ENCODE results near the gene SYTL3. TPM values are rescaled to one million over a fixed set of nuclear protein-coding genes. Genes with fewer than 3 reads are reported as not detected.

Gene SYTL3
- total and polyA plus RNA-seq, 4 donors = 2.0 to 4.6 (median 3.2) TPM

DNA sequence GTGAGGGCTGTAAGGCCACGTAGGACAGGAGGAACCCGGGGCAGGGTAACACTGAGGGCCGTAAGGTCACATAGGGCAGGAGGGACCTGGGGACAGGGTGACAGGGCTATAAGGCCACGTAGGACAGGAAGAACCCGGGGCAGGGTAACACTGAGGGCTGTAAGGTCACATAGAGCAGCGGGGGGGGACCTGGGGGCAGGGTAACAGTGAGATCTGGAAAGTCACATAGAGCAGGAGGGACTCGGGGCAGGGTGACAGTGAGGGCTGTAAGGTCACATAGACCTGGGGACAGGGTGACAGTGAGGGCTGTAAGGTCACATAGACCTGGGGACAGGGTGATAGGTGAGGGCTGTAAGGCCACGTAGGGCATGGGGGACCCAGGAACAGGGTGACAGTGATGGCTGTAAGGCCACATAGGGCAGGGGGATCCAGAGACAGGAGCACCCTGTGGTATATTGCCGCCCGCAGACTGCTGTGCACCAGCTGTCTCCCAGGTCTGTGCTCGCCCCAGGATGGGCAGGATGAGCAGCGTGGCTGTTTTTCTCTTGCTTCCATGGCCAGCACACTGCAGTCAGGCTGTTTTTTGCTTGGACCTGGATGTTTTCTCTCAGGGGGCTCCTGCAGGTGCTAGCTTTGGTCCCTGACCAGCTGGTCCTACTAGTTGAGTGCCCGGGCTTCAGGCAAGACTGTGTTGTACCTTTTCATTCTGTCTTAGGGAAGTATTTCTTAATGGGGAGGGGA, 55.7 kb downstream of the SYTL3 start:
- no peaks in the 10 kb centered on the region for H3K27me3 ChIP-seq (ENCODE audit: control insufficient read depth, insufficient read depth, low read length)
- no peak overlapping the region for H3K27ac ChIP-seq (ENCODE audit: low read depth, low read length)
- peaks cover 34% of the 10 kb centered on the region for H3K4me1 ChIP-seq (ENCODE audit: control insufficient read depth, insufficient read depth, low read length)
- H3K36me3 ChIP-seq (ENCODE audit: control insufficient read depth, insufficient read depth, low read length) = no peaks in the 10 kb centered on the region
- no peak overlapping the region for H3K4me3 ChIP-seq (ENCODE audit: low read depth, low read length)
- WGBS (ENCODE audit: insufficient coverage) = 86% methylated on average over 12 of the region's 13 CpGs
- H3K9me3 ChIP-seq (ENCODE audit: control insufficient read depth, insufficient read depth, low read length) = no peaks in the 10 kb centered on the region
- DNase-seq (ENCODE audit: low read depth in 4 of 6, low spot score in 6 of 6) = no peak

DNA sequence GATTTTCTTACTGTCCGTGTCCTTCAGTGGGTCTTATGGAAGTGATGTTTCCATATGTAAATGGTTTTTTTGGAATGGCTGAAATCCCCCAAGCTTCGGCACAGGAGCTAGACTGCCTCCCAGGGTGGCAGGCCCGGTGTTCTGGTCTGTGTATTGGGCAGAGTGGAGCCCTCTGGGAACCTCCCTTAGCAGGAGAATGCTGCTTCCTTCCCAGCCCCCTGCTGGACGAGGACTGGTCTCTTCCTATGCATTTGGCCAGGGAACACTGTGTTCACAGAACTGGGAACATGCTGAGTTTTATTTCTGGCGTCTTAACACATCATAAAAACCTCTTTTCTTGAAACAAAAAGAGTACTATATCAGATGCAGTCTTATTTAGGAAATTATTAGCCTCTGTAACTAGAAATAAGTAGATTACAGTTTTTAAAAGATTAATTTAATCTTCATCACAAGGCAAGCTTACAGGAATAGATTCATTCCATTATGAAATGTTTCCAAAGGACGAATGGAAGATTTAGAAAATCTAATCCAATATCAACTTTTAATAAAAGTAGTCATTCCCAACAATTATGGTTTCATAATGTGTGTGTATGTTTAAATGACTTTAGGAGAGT, 56.6 kb downstream of the SYTL3 start:
- H3K36me3 ChIP-seq (ENCODE audit: control insufficient read depth, insufficient read depth, low read length) = no peaks in the 10 kb centered on the region
- peak overlapping the region; percentile 57 for H3K27ac ChIP-seq (ENCODE audit: low read depth, low read length)
- H3K4me1 ChIP-seq (ENCODE audit: control insufficient read depth, insufficient read depth, low read length) = peaks cover 34% of the 10 kb centered on the region
- 50% methylated on average over 2 of the region's 6 CpGs for WGBS (ENCODE audit: insufficient coverage)
- H3K27me3 ChIP-seq (ENCODE audit: control insufficient read depth, insufficient read depth, low read length) = no peaks in the 10 kb centered on the region
- no peak overlapping the region for H3K4me3 ChIP-seq (ENCODE audit: low read depth, low read length)
- no peaks in the 10 kb centered on the region for H3K9me3 ChIP-seq (ENCODE audit: control insufficient read depth, insufficient read depth, low read length)
- DNase-seq (ENCODE audit: low read depth in 4 of 6, low spot score in 6 of 6) = peak in 2 of 6 donors; percentile 37 to 76

DNA sequence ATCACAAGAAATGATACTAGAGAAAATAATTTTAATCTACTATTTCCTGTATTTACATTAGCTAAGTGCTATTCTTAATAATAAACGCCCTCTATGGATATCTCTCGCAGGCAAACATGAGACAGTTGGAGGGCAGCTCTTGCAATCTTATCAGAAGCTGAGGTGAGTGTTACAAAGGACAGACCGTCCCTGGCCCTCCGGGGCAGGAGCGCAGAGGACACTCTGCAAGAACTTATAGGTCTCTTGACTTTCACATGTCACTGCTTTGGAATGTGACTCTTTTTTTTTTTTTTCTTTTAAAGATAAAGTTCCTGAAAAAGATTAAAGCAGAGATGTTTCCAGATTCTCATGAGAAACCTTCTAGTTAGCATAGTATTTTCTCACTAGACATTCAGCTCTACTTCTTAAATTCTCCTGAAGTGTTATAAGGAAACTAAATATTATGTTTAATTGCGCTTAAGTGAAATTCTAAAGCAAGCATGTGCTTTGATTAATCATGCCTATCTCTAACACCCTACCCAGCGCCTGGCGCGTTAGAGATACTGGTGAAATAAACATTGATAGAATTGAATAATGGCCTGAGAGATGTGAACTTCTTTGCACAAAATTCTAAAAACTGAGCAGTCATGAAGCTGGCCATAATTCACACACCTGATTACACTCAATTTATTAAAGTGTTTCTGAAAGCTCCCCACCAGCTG, 57.4 kb downstream of the SYTL3 start:
- Histone ChIP-seq H3K27me3 (ENCODE audit: control insufficient read depth, insufficient read depth, low read length) (no peaks in the 10 kb centered on the region), H3K36me3 (ENCODE audit: control insufficient read depth, insufficient read depth, low read length) (no peaks in the 10 kb centered on the region), H3K27ac (ENCODE audit: low read depth, low read length) (no peak overlapping the region), H3K4me3 (ENCODE audit: low read depth, low read length) (no peak overlapping the region), H3K9me3 (ENCODE audit: control insufficient read depth, insufficient read depth, low read length) (no peaks in the 10 kb centered on the region), H3K4me1 (ENCODE audit: control insufficient read depth, insufficient read depth, low read length) (peaks cover 34% of the 10 kb centered on the region)
- 60% methylated on average over 1 of the region's 9 CpGs for WGBS (ENCODE audit: insufficient coverage)
- DNase-seq (ENCODE audit: low read depth in 4 of 6, low spot score in 6 of 6) = no peak

DNA sequence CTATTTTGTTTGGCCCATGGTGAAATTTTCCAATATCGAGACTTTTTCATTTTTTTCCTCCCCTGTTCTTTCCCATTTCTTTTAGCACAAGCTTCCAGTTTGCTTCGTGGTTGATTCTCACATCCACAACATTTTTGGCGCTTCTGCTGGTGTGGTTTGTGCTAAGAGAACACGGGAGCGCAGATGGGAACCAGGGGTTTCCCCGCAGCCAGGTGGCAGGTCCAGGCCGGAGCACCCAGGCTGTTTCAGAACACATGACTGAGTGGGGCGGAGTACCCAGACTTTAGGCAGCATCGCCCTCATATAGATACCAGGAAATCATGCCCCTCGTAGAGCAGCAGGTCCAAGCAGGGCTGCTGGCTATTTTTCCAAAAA, 58.0 kb downstream of the SYTL3 start:
- peak in 1 of 6 donors; percentile 27 for DNase-seq (ENCODE audit: low read depth in 4 of 6, low spot score in 6 of 6)
- Histone ChIP-seq H3K27ac (ENCODE audit: low read depth, low read length) (no peak overlapping the region), H3K4me3 (ENCODE audit: low read depth, low read length) (no peak overlapping the region), H3K36me3 (ENCODE audit: control insufficient read depth, insufficient read depth, low read length) (no peaks in the 10 kb centered on the region), H3K4me1 (ENCODE audit: control insufficient read depth, insufficient read depth, low read length) (peaks cover 34% of the 10 kb centered on the region), H3K27me3 (ENCODE audit: control insufficient read depth, insufficient read depth, low read length) (no peaks in the 10 kb centered on the region), H3K9me3 (ENCODE audit: control insufficient read depth, insufficient read depth, low read length) (no peaks in the 10 kb centered on the region)
- WGBS (ENCODE audit: insufficient coverage) = 86% methylated on average over 9 of the region's 10 CpGs

DNA sequence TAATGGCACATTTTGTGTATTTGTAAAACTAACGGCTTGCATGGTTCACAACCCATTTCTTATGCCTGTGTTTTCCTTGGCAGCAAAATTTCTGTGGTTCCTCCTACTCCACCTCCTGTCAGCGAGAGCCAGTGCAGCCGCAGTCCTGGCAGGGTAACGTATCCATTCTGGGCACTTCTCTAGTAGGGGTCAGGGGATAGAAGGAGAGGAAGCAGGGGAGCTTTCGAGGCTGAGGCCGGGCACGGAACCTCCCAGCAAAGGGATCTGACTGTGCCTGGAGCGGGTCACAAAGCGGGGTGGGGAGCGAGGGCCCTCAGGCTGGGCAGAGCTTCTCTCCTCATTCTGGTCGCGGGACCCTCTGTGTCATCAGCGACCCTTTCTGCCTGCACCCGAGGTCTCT, 58.4 kb downstream of the SYTL3 start:
- Histone ChIP-seq H3K4me1 (ENCODE audit: control insufficient read depth, insufficient read depth, low read length) (peaks cover 31% of the 10 kb centered on the region), H3K27me3 (ENCODE audit: control insufficient read depth, insufficient read depth, low read length) (no peaks in the 10 kb centered on the region), H3K36me3 (ENCODE audit: control insufficient read depth, insufficient read depth, low read length) (no peaks in the 10 kb centered on the region), H3K27ac (ENCODE audit: low read depth, low read length) (no peak overlapping the region), H3K9me3 (ENCODE audit: control insufficient read depth, insufficient read depth, low read length) (no peaks in the 10 kb centered on the region), H3K4me3 (ENCODE audit: low read depth, low read length) (no peak overlapping the region)
- DNase-seq (ENCODE audit: low read depth in 4 of 6, low spot score in 6 of 6) = peak in 1 of 6 donors; percentile 67
- WGBS (ENCODE audit: insufficient coverage) = 73% methylated on average over 9 of the region's 14 CpGs

DNA sequence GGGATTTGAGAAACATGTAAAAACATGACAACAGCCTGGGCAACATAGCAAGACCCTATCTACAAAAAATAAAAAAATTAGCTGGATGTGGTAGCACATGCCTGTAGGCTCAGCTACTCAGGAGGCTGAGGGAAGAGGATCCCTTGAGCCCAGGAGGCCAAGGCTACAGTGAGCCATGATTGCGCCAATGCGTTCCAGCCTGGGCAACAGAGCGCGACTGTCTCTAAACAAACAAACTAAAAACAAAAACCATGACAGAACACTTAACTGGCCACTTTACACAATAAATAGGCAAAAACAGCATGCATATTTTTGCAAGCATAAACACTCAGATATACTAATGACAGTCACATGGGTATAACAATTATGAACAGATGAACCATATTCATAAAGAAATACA, 60.0 kb downstream of the SYTL3 start:
- Histone ChIP-seq H3K4me1 (ENCODE audit: control insufficient read depth, insufficient read depth, low read length) (peaks cover 18% of the 10 kb centered on the region), H3K27ac (ENCODE audit: low read depth, low read length) (no peak overlapping the region), H3K9me3 (ENCODE audit: control insufficient read depth, insufficient read depth, low read length) (no peaks in the 10 kb centered on the region), H3K4me3 (ENCODE audit: low read depth, low read length) (no peak overlapping the region), H3K27me3 (ENCODE audit: control insufficient read depth, insufficient read depth, low read length) (no peaks in the 10 kb centered on the region), H3K36me3 (ENCODE audit: control insufficient read depth, insufficient read depth, low read length) (no peaks in the 10 kb centered on the region)
- no peak for DNase-seq (ENCODE audit: low read depth in 4 of 6, low spot score in 6 of 6)
- 80% methylated on average over 1 of the region's 4 CpGs for WGBS (ENCODE audit: insufficient coverage)

DNA sequence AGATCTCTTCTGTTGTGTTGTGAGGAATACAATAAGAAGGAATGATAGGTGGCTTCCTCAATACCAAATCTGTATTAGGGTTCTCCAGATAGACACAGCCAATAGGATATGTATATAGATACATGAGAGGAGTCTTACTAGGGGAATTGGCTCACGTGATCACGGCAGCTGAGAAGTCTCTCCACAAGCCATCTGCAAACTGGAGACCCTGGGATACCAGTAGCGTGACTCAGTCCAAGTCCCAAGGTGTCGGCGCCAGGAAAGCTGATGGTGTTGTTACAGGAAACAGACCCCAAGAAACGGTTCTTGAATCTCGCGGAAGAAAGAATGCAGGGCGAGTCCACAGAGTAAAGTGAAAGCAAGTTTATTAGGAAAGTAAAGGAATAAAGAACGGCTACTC, 61.4 kb downstream of the SYTL3 start:
- H3K27ac ChIP-seq (ENCODE audit: low read depth, low read length) = no peak overlapping the region
- no peaks in the 10 kb centered on the region for H3K36me3 ChIP-seq (ENCODE audit: control insufficient read depth, insufficient read depth, low read length)
- no peaks in the 10 kb centered on the region for H3K9me3 ChIP-seq (ENCODE audit: control insufficient read depth, insufficient read depth, low read length)
- no peak overlapping the region for H3K4me3 ChIP-seq (ENCODE audit: low read depth, low read length)
- H3K27me3 ChIP-seq (ENCODE audit: control insufficient read depth, insufficient read depth, low read length) = no peaks in the 10 kb centered on the region
- peaks cover 10% of the 10 kb centered on the region for H3K4me1 ChIP-seq (ENCODE audit: control insufficient read depth, insufficient read depth, low read length)
- DNase-seq (ENCODE audit: low read depth in 4 of 6, low spot score in 6 of 6) = no peak
- 88% methylated on average over 8 of the region's 10 CpGs for WGBS (ENCODE audit: insufficient coverage)

DNA sequence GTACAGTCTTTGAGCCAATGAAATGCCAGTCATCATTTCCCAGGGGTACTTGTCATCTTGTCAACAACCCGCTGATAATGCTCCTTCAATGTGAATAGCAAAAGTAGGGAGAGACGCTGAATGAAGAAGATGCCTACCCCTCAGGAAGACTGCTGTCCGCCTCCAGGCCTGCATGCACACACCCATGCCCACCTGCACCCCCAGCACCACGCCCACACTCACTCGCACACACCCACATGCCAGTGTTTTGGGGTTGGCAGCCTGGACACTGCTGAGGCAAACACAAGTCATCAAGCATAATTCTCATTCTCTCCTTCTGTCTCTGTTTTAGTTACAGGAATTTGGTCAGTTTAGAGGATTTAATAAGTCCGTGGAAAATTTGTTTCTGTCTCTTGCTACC, 63.6 kb downstream of the SYTL3 start:
- H3K36me3 ChIP-seq (ENCODE audit: control insufficient read depth, insufficient read depth, low read length) = no peaks in the 10 kb centered on the region
- WGBS (ENCODE audit: insufficient coverage) = 93% methylated on average over 2 of the region's 6 CpGs
- no peak for DNase-seq (ENCODE audit: low read depth in 4 of 6, low spot score in 6 of 6)
- H3K4me1 ChIP-seq (ENCODE audit: control insufficient read depth, insufficient read depth, low read length) = peaks cover 5% of the 10 kb centered on the region
- H3K9me3 ChIP-seq (ENCODE audit: control insufficient read depth, insufficient read depth, low read length) = no peaks in the 10 kb centered on the region
- H3K27ac ChIP-seq (ENCODE audit: low read depth, low read length) = no peak overlapping the region
- H3K4me3 ChIP-seq (ENCODE audit: low read depth, low read length) = no peak overlapping the region
- H3K27me3 ChIP-seq (ENCODE audit: control insufficient read depth, insufficient read depth, low read length) = no peaks in the 10 kb centered on the region

DNA sequence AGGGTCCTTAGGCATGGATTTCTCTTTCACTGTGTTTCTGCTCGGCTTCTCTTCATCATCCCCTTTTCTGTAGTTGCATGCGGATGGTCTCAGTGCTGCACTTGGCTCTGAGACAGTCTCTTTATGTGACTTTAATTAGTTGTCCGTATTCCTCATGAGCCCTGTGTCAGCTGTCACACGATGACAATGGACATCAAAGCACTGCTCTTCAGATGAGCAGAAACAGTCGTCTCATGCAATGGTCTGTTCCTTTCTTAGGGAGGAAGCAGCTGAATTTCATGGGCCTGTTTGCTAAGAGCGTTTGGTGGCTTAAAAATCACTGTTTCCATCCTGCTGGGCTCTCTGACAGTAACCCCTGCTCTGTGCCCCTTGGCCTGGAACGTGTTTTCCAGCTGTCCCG, 64.9 kb downstream of the SYTL3 start:
- Histone ChIP-seq H3K4me3 (ENCODE audit: low read depth, low read length) (no peak overlapping the region), H3K36me3 (ENCODE audit: control insufficient read depth, insufficient read depth, low read length) (no peaks in the 10 kb centered on the region), H3K9me3 (ENCODE audit: control insufficient read depth, insufficient read depth, low read length) (no peaks in the 10 kb centered on the region), H3K27ac (ENCODE audit: low read depth, low read length) (no peak overlapping the region), H3K4me1 (ENCODE audit: control insufficient read depth, insufficient read depth, low read length) (peaks cover 4% of the 10 kb centered on the region), H3K27me3 (ENCODE audit: control insufficient read depth, insufficient read depth, low read length) (no peaks in the 10 kb centered on the region)
- 15% methylated on average over 7 of the region's 8 CpGs for WGBS (ENCODE audit: insufficient coverage)
- DNase-seq (ENCODE audit: low read depth in 4 of 6, low spot score in 6 of 6) = peak in 1 of 6 donors; percentile 46

Measured in spinal cord (tissue), 10 donors.